Calu3 (cell line): ENCODE data around the gene ACACA. TPM values are rescaled to one million over a fixed set of nuclear protein-coding genes. Genes with fewer than 3 reads are reported as not detected.

Experiments
- BruUV-seq: library from RNA; stranded (reverse); fragments of 400-500 nt; replicated peaks from 2 replicates; lab custom pipeline; 2021; lab: Mats Ljungman, UMichigan
- CTCF ChIA-PET: fragments of 300-600 bp; sonication (Branson Sonifier 250); formaldehyde crosslinking; loops from one replicate; lab custom pipeline; 2022; ENCODE audit warnings: antibody characterized with exemption; lab: Charles Lee
- DNase-seq: peaks from one replicate; pipeline ENCODE4 v3.0.0; 2022
- H3K27ac Mint-ChIP-seq: one replicate; pipeline ENCODE4 v1.8.0; 2022; ENCODE audit warnings: mixed read lengths; ENCODE audit not compliant: unreplicated experiment
- H3K27me3 Mint-ChIP-seq: one replicate; pipeline ENCODE4 v1.8.0; 2022; ENCODE audit warnings: mixed read lengths; ENCODE audit not compliant: unreplicated experiment
- H3K36me3 Mint-ChIP-seq: one replicate; pipeline ENCODE4 v1.8.0; 2022; ENCODE audit warnings: mild to moderate bottlenecking, moderate library complexity, mixed read lengths; ENCODE audit not compliant: insufficient read depth, unreplicated experiment
- H3K4me1 Mint-ChIP-seq: one replicate; pipeline ENCODE4 v1.8.0; 2022; ENCODE audit warnings: mild to moderate bottlenecking, low read depth, mixed read lengths; ENCODE audit not compliant: unreplicated experiment
- H3K4me3 Mint-ChIP-seq: one replicate; pipeline ENCODE4 v1.8.0; 2022; ENCODE audit warnings: mild to moderate bottlenecking, low read depth, moderate library complexity, mixed read lengths; ENCODE audit not compliant: unreplicated experiment
- H3K9me3 Mint-ChIP-seq: one replicate; pipeline ENCODE4 v1.8.0; 2022; ENCODE audit warnings: low read depth, mixed read lengths; ENCODE audit not compliant: unreplicated experiment
- intact Hi-C: fragments of 100-400 bp; cut with micrococcal nuclease; formaldehyde crosslinking; loops from one replicate; pipeline ENCODE4 v1.10.0; 2022; ENCODE audit not compliant: unreplicated experiment
- total RNA-seq: library from RNA; stranded (reverse); gene quantifications from 2 replicates; pipeline ENCODE4 v1.2.3, GENCODE V29; 2022
- TF ChIP-seq, protein P1 (sequence below): fragments of 200-600 bp; IDR thresholded peaks from one replicate; pipeline ENCODE4 v1.8.0; 2022; ENCODE audit warnings: antibody characterized with exemption; ENCODE audit not compliant: unreplicated experiment

The ACACA gene
- total RNA-seq, 1 experiment from 2014 or later = 392 TPM

DNA sequence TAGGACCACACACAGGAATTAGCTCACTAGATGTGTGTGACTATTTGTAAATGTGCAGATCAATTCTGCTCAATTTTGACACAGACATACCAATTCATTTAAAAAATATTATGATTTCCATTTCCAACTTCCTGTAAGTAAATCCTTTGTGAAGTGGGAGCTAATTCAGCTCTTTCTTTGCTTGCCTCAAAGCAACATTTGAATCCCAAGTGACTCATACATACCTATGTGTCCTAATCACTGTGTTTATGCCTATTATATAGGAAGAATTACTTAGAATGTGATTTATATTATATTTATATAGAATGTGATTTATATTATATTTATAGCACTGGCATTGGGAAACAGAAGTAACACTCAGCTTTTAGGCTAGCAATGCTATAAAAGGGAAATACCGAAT lies 226.7 kb downstream of the ACACA start:
- H3K36me3 Mint-ChIP-seq = peaks cover 58% of the 10 kb centered on the region
- no peak overlapping the region for H3K4me3 Mint-ChIP-seq
- intact Hi-C loops = loop anchor here (2.0 kb wide), 1 partner anchor 15 kb away; no protein-coding TSS in a partner anchor
- TF ChIP-seq, protein P1, sequence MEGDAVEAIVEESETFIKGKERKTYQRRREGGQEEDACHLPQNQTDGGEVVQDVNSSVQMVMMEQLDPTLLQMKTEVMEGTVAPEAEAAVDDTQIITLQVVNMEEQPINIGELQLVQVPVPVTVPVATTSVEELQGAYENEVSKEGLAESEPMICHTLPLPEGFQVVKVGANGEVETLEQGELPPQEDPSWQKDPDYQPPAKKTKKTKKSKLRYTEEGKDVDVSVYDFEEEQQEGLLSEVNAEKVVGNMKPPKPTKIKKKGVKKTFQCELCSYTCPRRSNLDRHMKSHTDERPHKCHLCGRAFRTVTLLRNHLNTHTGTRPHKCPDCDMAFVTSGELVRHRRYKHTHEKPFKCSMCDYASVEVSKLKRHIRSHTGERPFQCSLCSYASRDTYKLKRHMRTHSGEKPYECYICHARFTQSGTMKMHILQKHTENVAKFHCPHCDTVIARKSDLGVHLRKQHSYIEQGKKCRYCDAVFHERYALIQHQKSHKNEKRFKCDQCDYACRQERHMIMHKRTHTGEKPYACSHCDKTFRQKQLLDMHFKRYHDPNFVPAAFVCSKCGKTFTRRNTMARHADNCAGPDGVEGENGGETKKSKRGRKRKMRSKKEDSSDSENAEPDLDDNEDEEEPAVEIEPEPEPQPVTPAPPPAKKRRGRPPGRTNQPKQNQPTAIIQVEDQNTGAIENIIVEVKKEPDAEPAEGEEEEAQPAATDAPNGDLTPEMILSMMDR = no peak
- BruUV-seq = no TSS peak
- no peaks in the 10 kb centered on the region for H3K9me3 Mint-ChIP-seq
- CTCF ChIA-PET = interaction anchor here (0.6 to 1.8 kb wide), 13 partner anchors 9 to 1973 kb away, joined by 3 to 11 read pairs (median 5); partner anchors contain the start of gene MRM1
- DNase-seq = no peak
- peaks cover 29% of the 10 kb centered on the region for H3K4me1 Mint-ChIP-seq
- no peak overlapping the region for H3K27ac Mint-ChIP-seq
- H3K27me3 Mint-ChIP-seq = no peaks in the 10 kb centered on the region

DNA sequence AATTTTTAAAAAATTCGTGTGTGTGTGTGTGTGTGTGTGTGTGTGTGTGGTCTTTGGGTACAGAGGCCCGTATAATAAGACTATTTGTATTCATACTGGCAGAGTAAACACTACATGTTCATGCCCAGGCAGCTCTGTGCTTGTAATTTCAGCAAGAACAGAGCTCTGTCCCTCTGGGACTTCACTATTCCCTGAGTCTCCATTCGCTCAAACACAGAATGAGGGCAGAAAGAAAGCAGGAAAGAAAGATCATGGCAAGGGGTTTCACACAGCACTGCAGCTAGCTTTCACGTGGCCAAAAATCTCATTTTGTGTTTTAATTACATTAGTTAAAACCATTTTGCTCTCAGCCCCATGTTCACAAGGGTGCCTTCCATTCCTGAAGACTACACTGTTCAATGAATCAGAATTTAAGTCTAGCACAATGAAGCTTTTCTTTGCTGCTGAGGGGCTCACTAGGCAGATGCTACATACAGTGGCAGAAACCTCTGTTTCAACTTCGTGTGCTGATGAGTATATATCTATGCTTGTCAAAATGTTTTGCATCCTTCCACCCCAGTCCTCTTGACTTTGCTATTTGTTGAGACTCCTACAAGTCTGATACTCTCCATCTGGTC lies 229.3 kb downstream of the ACACA start:
- Mint-ChIP-seq H3K4me3 (no peak overlapping the region), H3K27me3 (no peaks in the 10 kb centered on the region), H3K36me3 (peaks cover 52% of the 10 kb centered on the region), H3K27ac (no peak overlapping the region), H3K9me3 (no peaks in the 10 kb centered on the region), H3K4me1 (peaks cover 18% of the 10 kb centered on the region)
- no peak for DNase-seq
- no TSS peak for BruUV-seq
- CTCF ChIA-PET = interaction anchor here (0.7 to 0.9 kb wide), 5 partner anchors 8 to 261 kb away, joined by 3 to 4 read pairs (median 3); no protein-coding TSS in a partner anchor
- TF ChIP-seq, protein P1 = no peak
- intact Hi-C loops = no loop called here

DNA sequence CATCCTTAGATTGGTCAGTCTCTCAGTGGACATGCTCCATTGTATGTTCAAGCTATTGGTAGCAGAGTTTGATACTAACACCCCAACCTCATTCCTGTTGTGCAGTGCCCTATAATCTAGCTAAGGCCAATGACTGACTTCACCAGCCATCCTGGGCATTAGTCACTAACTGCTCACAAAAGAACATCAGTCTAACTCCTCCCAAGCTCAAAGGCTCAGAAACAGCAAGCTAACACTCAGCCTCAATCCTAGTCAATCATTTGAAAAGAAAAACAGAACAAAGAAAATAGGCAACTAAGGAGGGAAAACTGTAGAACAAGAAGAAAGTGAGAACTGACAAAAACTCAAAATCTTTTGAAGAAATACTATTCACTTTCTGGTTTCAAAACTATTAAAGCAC lies 229.9 kb downstream of the ACACA start:
- Mint-ChIP-seq H3K36me3 (peaks cover 51% of the 10 kb centered on the region), H3K4me3 (no peak overlapping the region), H3K9me3 (no peaks in the 10 kb centered on the region), H3K27me3 (no peaks in the 10 kb centered on the region), H3K4me1 (peaks cover 18% of the 10 kb centered on the region), H3K27ac (no peak overlapping the region)
- intact Hi-C loops = no loop called here
- no peak for DNase-seq
- TF ChIP-seq, protein P1 = no peak
- CTCF ChIA-PET = interaction anchor here (0.7 to 0.9 kb wide), 2 partner anchors 8 to 165 kb away, joined by 3 to 4 read pairs; no protein-coding TSS in a partner anchor
- no TSS peak for BruUV-seq

DNA sequence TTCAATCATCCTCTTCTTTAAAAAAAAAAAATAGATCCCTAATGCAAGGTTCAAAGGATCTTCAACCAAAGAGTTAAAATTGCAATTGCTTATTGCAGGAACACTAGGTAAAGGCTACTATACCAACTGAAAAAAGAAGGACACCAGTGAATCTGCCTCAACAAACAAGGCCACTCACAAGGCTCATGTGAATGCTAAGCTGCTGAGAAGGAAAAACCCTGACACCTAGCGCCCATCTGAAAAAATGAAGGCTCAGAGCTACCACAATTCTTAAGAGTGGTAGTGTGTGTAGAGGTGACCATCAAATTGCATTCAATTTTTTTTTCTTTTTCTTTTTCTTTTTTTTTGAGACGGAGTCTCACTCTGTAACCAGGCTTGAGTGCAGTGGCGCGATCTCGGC lies 232.4 kb downstream of the ACACA start:
- intact Hi-C loops = no loop called here
- CTCF ChIA-PET = interaction anchor here (0.6 to 1.6 kb wide), 4 partner anchors 9 to 150 kb away, joined by 3 to 7 read pairs (median 3); no protein-coding TSS in a partner anchor
- H3K27me3 Mint-ChIP-seq = no peaks in the 10 kb centered on the region
- TF ChIP-seq, protein P1 = no peak
- no peak for DNase-seq
- no peak overlapping the region for H3K4me3 Mint-ChIP-seq
- H3K36me3 Mint-ChIP-seq = peaks cover 51% of the 10 kb centered on the region
- H3K4me1 Mint-ChIP-seq = peaks cover 2% of the 10 kb centered on the region
- no peak overlapping the region for H3K27ac Mint-ChIP-seq
- BruUV-seq = no TSS peak
- H3K9me3 Mint-ChIP-seq = no peaks in the 10 kb centered on the region
